A673 (cell line): ENCODE measurements around the gene RPS6KC1.

Experiments
- EZH2 ChIP-seq: fragments of 200-600 bp; sonication (generic); IDR thresholded peaks from 2 replicates; pipeline ENCODE4 v1.6.1; 2017; ENCODE audit warnings: borderline replicate concordance, low read depth, mild to moderate bottlenecking, mixed read lengths, antibody characterized with exemption, low read length; ENCODE audit not compliant: poor library complexity, severe bottlenecking
- TF ChIP-seq, protein P1 (sequence below): fragments of 300-800, 200-600 bp; sonication (generic); conservative IDR thresholded peaks from 2 replicates; pipeline ENCODE4 v1.5.1; 2017; ENCODE audit warnings: low read depth, mild to moderate bottlenecking, antibody characterized with exemption, low read length, moderate library complexity, mixed read lengths

DNA sequence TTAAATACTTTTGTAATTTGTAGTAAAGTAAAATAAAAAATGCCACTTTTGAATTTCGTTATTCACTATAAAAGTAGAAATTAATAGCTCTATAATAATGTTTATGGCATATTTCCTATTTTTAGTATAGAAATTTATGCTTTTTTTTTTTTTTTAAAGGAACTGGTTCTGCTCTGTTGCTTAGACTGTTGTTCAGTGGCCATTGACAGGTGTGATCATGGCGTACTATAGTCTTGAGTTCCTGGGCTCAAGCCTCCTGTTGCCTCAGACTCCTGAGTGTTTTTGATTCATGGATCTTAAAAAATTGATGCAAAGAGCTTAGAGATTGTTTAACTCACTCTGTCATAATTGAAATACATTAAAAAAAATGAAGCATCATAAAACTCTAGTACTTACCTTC is 53.6 kb downstream of the RPS6KC1 start:
- TF ChIP-seq, protein P1, sequence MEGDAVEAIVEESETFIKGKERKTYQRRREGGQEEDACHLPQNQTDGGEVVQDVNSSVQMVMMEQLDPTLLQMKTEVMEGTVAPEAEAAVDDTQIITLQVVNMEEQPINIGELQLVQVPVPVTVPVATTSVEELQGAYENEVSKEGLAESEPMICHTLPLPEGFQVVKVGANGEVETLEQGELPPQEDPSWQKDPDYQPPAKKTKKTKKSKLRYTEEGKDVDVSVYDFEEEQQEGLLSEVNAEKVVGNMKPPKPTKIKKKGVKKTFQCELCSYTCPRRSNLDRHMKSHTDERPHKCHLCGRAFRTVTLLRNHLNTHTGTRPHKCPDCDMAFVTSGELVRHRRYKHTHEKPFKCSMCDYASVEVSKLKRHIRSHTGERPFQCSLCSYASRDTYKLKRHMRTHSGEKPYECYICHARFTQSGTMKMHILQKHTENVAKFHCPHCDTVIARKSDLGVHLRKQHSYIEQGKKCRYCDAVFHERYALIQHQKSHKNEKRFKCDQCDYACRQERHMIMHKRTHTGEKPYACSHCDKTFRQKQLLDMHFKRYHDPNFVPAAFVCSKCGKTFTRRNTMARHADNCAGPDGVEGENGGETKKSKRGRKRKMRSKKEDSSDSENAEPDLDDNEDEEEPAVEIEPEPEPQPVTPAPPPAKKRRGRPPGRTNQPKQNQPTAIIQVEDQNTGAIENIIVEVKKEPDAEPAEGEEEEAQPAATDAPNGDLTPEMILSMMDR: no peak
- TF ChIP-seq EZH2: no peak
